Activated CD8-positive, alpha-beta memory T cell treated with anti-CD3 and anti-CD28 coated beads, Interleukin-2, amount 50 U/mL, for 48 hours (primary cell): Measurements from ENCODE around the gene WDR88.
"Not testable (repeated sequence)": the region's sequence is repeated elsewhere in the genome, so short reads cannot be mapped to it uniquely, and the experiment has no call there.

Experiments used
- DNase-seq: peaks from one replicate; pipeline ENCODE4 v3.0.0-alpha.2; 2020

WDR88 gene

GRCh38 chr19:33214596-33214995 is 82.7 kb downstream of the WDR88 start:
- no peak for DNase-seq

- no peak for DNase-seq
Observed at GRCh38 chr19:33215438-33216197, 83.7 kb downstream of the WDR88 start.

- DNase-seq, result no peak
Observed at GRCh38 chr19:33216198-33216830, 84.4 kb downstream of the WDR88 start.

GRCh38 chr19:33217881-33218280 is 86.0 kb downstream of the WDR88 start:
- no peak for DNase-seq

GRCh38 chr19:33219261-33219815 is 87.4 kb downstream of the WDR88 start:
- DNase-seq, result no peak

- no peak for DNase-seq
Observed at GRCh38 chr19:33220115-33220514, 88.2 kb downstream of the WDR88 start.

GRCh38 chr19:33220735-33221134 is 88.8 kb downstream of the WDR88 start:
- DNase-seq, result no peak

GRCh38 chr19:33221638-33222037 is 89.7 kb downstream of the WDR88 start:
- no peak for DNase-seq

GRCh38 chr19:33222255-33222654 is 90.3 kb downstream of the WDR88 start:
- DNase-seq, result not testable (repeated sequence)

- DNase-seq, result no peak
Observed at GRCh38 chr19:33224694-33225457, 93.0 kb downstream of the WDR88 start.
